SU-DHL-6 (cell line): ENCODE measurements around the gene GOLIM4.

Source experiments
- H2AFZ ChIP-seq: fragments of 200-600 bp; sonication (generic); 2 replicates; pipeline ENCODE4 v1.6.1; 2014; ENCODE audit warnings: low read depth, mild to moderate bottlenecking, moderate library complexity, mixed read lengths, antibody characterized with exemption, low read length; ENCODE audit not compliant: severe bottlenecking
- H3F3A ChIP-seq: fragments of 200-600 bp; shearing (Covaris generic); 2 replicates; pipeline ENCODE4 v1.6.0; 2016; ENCODE audit warnings: antibody characterized with exemption, mild to moderate bottlenecking; ENCODE audit not compliant: insufficient read depth
- H3K27ac ChIP-seq: fragments of 200-600 bp; sonication (generic); 2 replicates; pipeline ENCODE4 v1.5.1; 2016; ENCODE audit warnings: low read depth, mild to moderate bottlenecking, low read length, moderate library complexity, mixed read lengths
- H3K27me3 ChIP-seq: fragments of 200-600 bp; sonication (generic), shearing (Covaris generic); 2 replicates; pipeline ENCODE4 v1.6.0; 2014; ENCODE audit warnings: mild to moderate bottlenecking, low read length
- H3K36me3 ChIP-seq: fragments of 200-600 bp; sonication (generic); 2 replicates; pipeline ENCODE4 v1.6.1; 2014; ENCODE audit warnings: mild to moderate bottlenecking, low read length, mixed read lengths
- H3K4me2 ChIP-seq: fragments of 300-600, 200-600 bp; shearing (Covaris generic), sonication (generic); 2 replicates; pipeline ENCODE4 v1.6.0; 2014; ENCODE audit warnings: low read length, low read depth, mild to moderate bottlenecking; ENCODE audit not compliant: poor library complexity, severe bottlenecking
- H3K4me3 ChIP-seq: fragments of 200-600 bp; sonication (generic); 2 replicates; pipeline ENCODE4 v1.5.1; 2014; ENCODE audit warnings: antibody characterized with exemption, low read length, mild to moderate bottlenecking, mixed read lengths; ENCODE audit not compliant: insufficient read depth, poor library complexity, severe bottlenecking
- H3K79me2 ChIP-seq: fragments of 200-600 bp; sonication (generic); 2 replicates; pipeline ENCODE4 v1.6.1; 2014; ENCODE audit warnings: mild to moderate bottlenecking, low read length, moderate library complexity; ENCODE audit not compliant: insufficient read depth
- H3K9ac ChIP-seq: fragments of 200-600 bp; sonication (generic); 2 replicates; pipeline ENCODE4 v1.7.0; 2014; ENCODE audit warnings: mild to moderate bottlenecking, low read length
- H3K9me2 ChIP-seq: fragments of 200-600 bp; sonication (generic); replicated peaks from 2 replicates; pipeline ENCODE4 v1.6.1; 2014; ENCODE audit warnings: low read length; ENCODE audit not compliant: insufficient read depth
- H3K9me3 ChIP-seq: fragments of 200-600 bp; sonication (generic); 2 replicates; pipeline ENCODE4 v1.6.1; 2014; ENCODE audit warnings: low read length, mixed read lengths; ENCODE audit not compliant: insufficient read depth
- H4K20me1 ChIP-seq: fragments of 200-600 bp; sonication (generic); 2 replicates; pipeline ENCODE4 v1.6.1; 2014; ENCODE audit warnings: low read depth, mild to moderate bottlenecking, antibody characterized with exemption, low read length, moderate library complexity, mixed read lengths
- EZH2phosphoT487 ChIP-seq: fragments of 200-600 bp; sonication (generic), shearing (Covaris generic); conservative IDR thresholded peaks from 2 replicates; pipeline ENCODE4 v1.6.1; 2018; ENCODE audit warnings: mild to moderate bottlenecking, antibody characterized with exemption, low read length, moderate library complexity, mixed read lengths
- TF ChIP-seq, protein P1 (sequence below): fragments of 200-600 bp; sonication (generic); IDR thresholded peaks from one replicate; pipeline ENCODE4 v1.5.1; 2017; ENCODE audit warnings: antibody characterized with exemption, mild to moderate bottlenecking, low read length, moderate library complexity; ENCODE audit not compliant: insufficient read depth, poor library complexity, severe bottlenecking

GOLIM4 gene

GRCh38 chr3:168094580-168094876 is 1.2 kb downstream of the GOLIM4 start:
- Histone ChIP-seq H3K4me3 (peak overlapping the region; percentile 58), H3K27ac (peak overlapping the region; percentile 86), H3K9ac (peak overlapping the region; percentile 70), H3K79me2 (peaks cover 44% of the 10 kb centered on the region), H3K9me2 (no peaks in the 10 kb centered on the region), H3K27me3 (no peaks in the 10 kb centered on the region), H2AFZ (no peak overlapping the region), H4K20me1 (peaks cover 12% of the 10 kb centered on the region; the same call in 1 of the 2 replicates), H3K36me3 (no peaks in the 10 kb centered on the region), H3F3A (peaks cover 20% of the 10 kb centered on the region), H3K9me3 (no peaks in the 10 kb centered on the region), H3K4me2 (peak overlapping the region; percentile 90)
- TF ChIP-seq, protein P1, sequence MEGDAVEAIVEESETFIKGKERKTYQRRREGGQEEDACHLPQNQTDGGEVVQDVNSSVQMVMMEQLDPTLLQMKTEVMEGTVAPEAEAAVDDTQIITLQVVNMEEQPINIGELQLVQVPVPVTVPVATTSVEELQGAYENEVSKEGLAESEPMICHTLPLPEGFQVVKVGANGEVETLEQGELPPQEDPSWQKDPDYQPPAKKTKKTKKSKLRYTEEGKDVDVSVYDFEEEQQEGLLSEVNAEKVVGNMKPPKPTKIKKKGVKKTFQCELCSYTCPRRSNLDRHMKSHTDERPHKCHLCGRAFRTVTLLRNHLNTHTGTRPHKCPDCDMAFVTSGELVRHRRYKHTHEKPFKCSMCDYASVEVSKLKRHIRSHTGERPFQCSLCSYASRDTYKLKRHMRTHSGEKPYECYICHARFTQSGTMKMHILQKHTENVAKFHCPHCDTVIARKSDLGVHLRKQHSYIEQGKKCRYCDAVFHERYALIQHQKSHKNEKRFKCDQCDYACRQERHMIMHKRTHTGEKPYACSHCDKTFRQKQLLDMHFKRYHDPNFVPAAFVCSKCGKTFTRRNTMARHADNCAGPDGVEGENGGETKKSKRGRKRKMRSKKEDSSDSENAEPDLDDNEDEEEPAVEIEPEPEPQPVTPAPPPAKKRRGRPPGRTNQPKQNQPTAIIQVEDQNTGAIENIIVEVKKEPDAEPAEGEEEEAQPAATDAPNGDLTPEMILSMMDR, result no peak
- no peak for TF ChIP-seq EZH2phosphoT487

DNA sequence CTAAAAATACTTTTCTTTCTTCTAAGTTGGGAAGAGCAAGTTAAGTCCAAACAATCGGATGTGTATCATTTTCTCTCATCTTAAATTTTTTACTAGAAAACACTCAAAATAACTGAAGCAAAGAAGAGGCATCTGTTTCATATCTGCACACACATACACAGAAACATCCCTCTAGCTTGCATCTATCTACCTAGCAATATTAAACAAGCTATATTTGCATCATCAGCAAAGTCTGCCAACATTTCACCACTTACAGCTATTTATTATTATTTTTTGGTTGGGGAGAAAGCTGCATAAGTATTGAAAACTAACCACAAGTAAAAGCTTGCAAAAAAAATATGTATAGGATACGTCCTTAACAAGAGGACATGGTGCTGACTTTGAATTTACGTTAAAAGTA is 1.9 kb downstream of the GOLIM4 start:
- H3K4me3 ChIP-seq, result peak overlapping the region; percentile 58
- no peaks in the 10 kb centered on the region for H3K36me3 ChIP-seq
- H4K20me1 ChIP-seq, result peaks cover 13% of the 10 kb centered on the region; the same call in 1 of the 2 replicates
- no peaks in the 10 kb centered on the region for H3K9me2 ChIP-seq
- H3K27me3 ChIP-seq, result no peaks in the 10 kb centered on the region
- peak overlapping the region; percentile 90 for H3K4me2 ChIP-seq
- no peak for TF ChIP-seq EZH2phosphoT487
- TF ChIP-seq, protein P1, result no peak
- peak overlapping the region; percentile 86; the same call in 1 of the 2 replicates for H3K27ac ChIP-seq
- peak overlapping the region; percentile 70 for H3K9ac ChIP-seq
- H3F3A ChIP-seq, result peaks cover 20% of the 10 kb centered on the region
- H3K9me3 ChIP-seq, result no peaks in the 10 kb centered on the region
- no peak overlapping the region for H2AFZ ChIP-seq
- peaks cover 51% of the 10 kb centered on the region for H3K79me2 ChIP-seq

- Histone ChIP-seq H3K4me3 (peak overlapping the region; percentile 58), H3K27ac (no peak overlapping the region), H3K27me3 (no peaks in the 10 kb centered on the region), H3F3A (peaks cover 17% of the 10 kb centered on the region), H3K36me3 (no peaks in the 10 kb centered on the region), H3K4me2 (peak overlapping the region; percentile 90), H2AFZ (no peak overlapping the region), H3K9me3 (no peaks in the 10 kb centered on the region), H3K9ac (peak overlapping the region; percentile 70), H3K9me2 (no peaks in the 10 kb centered on the region), H4K20me1 (peaks cover 17% of the 10 kb centered on the region; the same call in 1 of the 2 replicates), H3K79me2 (peaks cover 57% of the 10 kb centered on the region)
- TF ChIP-seq, protein P1, result no peak
- no peak for TF ChIP-seq EZH2phosphoT487
These were observed 2.5 kb downstream of the GOLIM4 start for GRCh38 chr3:168093229-168093628.

GRCh38 chr3:168091941-168092340 is 3.8 kb downstream of the GOLIM4 start:
- Histone ChIP-seq H3K9ac (no peak overlapping the region), H4K20me1 (peaks cover 21% of the 10 kb centered on the region; the same call in 1 of the 2 replicates), H3K4me3 (no peak overlapping the region), H2AFZ (no peak overlapping the region), H3K79me2 (peaks cover 70% of the 10 kb centered on the region), H3K4me2 (peak overlapping the region; percentile 90), H3K27me3 (no peaks in the 10 kb centered on the region), H3K9me2 (no peaks in the 10 kb centered on the region), H3K27ac (no peak overlapping the region), H3K36me3 (no peaks in the 10 kb centered on the region), H3F3A (peaks cover 8% of the 10 kb centered on the region), H3K9me3 (no peaks in the 10 kb centered on the region)
- TF ChIP-seq, protein P1, result no peak
- TF ChIP-seq EZH2phosphoT487, result no peak
